ENCODE measurements around the gene KHDC3L. TPM values are rescaled to one million over a fixed set of nuclear protein-coding genes. Genes with fewer than 3 reads are reported as not detected.

Gene KHDC3L
- total RNA-seq, 1 experiment from 2014 or later, result 0.22 TPM

DNA sequence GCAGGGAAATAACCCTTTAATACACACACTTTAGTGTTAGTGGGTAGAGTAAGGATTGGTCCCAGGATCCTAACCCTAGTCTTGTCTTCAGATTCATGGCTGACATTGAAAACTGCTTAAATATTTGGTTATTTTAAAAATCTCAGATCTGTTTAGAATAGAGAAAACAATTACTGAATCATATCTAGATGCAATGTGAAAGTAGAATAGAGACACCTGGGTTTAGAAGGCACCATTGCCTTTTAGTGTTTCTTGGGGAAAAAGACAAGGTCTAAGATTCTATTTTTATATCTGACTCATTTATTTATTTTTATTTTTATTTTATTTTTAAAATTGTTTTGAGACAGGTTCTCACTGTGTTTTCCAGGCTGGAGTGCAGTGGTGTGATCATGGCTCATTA is 38.2 kb downstream of the KHDC3L start:
- no peak overlapping the region for H4K91ac ChIP-seq (ENCODE audit: insufficient read length, low read depth, low read length)
- H3K4me2 ChIP-seq (ENCODE audit: insufficient read depth, insufficient read length, low read length), result no peak overlapping the region
- H3K23ac ChIP-seq (ENCODE audit: insufficient read length, low read depth, low read length), result no peak overlapping the region
- Mint-ChIP-seq H3K27me3 (ENCODE audit: low read depth) (no peaks in the 10 kb centered on the region), H3K4me1 (peaks cover 0 to 4% of the 10 kb centered on the region in 2 experiments; a peak in 2 of 4 replicates), H3K36me3 (ENCODE audit: insufficient read depth in 1 of 3, low read depth in 3 of 3) (no peaks in the 10 kb centered on the region; a peak in 2 of 7 replicates), H3K4me3 (no peak overlapping the region), H3K27ac (no peak overlapping the region), H3K9me3 (no peaks in the 10 kb centered on the region; a peak in 1 of 5 replicates)
- H3K9ac ChIP-seq (ENCODE audit: extremely low read depth, insufficient read length, low read length), result no peak overlapping the region
- no peak overlapping the region for H3K56ac ChIP-seq (ENCODE audit: insufficient read length, low read depth, low read length)
- no peak overlapping the region for H4K8ac ChIP-seq (replicated peaks; ENCODE audit: insufficient read length, low read depth, low read length)
- H3K14ac ChIP-seq (ENCODE audit: insufficient read depth, low read length), result no peak overlapping the region
- H2BK15ac ChIP-seq (ENCODE audit: low read depth, low read length), result no peak overlapping the region
- H3K27ac ChIP-seq (ENCODE audit: insufficient read length, low read depth, low read length), result no peak overlapping the region
- no peaks in the 10 kb centered on the region for H4K20me1 ChIP-seq (ENCODE audit: control insufficient read depth, insufficient read depth, insufficient read length)
- H3K18ac ChIP-seq (ENCODE audit: insufficient read length, low read depth, low read length), result no peak overlapping the region
- H3K27me3 ChIP-seq (ENCODE audit: insufficient read depth, low read length), result no peaks in the 10 kb centered on the region
- H2AK5ac ChIP-seq (ENCODE audit: insufficient read length, low read length), result no peak overlapping the region
- H3K4ac ChIP-seq (ENCODE audit: low read depth, low read length), result no peak overlapping the region
- no peak overlapping the region for H3T11ph ChIP-seq (ENCODE audit: low read length)
- no peak overlapping the region for H2BK20ac ChIP-seq (ENCODE audit: low read depth, low read length, poor library complexity, severe bottlenecking)
- H3K4me1 ChIP-seq (ENCODE audit: insufficient read depth, low read length), result no peaks in the 10 kb centered on the region
- H3K79me1 ChIP-seq (ENCODE audit: insufficient read depth, low read depth, low read length, poor library complexity, severe bottlenecking), result no peaks in the 10 kb centered on the region
- TF ChIP-seq, protein P1, sequence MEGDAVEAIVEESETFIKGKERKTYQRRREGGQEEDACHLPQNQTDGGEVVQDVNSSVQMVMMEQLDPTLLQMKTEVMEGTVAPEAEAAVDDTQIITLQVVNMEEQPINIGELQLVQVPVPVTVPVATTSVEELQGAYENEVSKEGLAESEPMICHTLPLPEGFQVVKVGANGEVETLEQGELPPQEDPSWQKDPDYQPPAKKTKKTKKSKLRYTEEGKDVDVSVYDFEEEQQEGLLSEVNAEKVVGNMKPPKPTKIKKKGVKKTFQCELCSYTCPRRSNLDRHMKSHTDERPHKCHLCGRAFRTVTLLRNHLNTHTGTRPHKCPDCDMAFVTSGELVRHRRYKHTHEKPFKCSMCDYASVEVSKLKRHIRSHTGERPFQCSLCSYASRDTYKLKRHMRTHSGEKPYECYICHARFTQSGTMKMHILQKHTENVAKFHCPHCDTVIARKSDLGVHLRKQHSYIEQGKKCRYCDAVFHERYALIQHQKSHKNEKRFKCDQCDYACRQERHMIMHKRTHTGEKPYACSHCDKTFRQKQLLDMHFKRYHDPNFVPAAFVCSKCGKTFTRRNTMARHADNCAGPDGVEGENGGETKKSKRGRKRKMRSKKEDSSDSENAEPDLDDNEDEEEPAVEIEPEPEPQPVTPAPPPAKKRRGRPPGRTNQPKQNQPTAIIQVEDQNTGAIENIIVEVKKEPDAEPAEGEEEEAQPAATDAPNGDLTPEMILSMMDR (conservative IDR thresholded peaks at IDR 0.05), result no peak
- no peak overlapping the region for H2AFZ ChIP-seq (ENCODE audit: low read length)
- H2BK5ac ChIP-seq (ENCODE audit: insufficient read length, low read length), result no peak overlapping the region
- no peak overlapping the region for H4K5ac ChIP-seq (ENCODE audit: insufficient read length, low read depth, low read length)
- H2BK120ac ChIP-seq (ENCODE audit: low read depth, low read length, poor library complexity, severe bottlenecking), result no peak overlapping the region
- no peak for DNase-seq
- H3K9me3 ChIP-seq (ENCODE audit: control insufficient read depth, low read depth, low read length), result no peaks in the 10 kb centered on the region
- no peaks in the 10 kb centered on the region for H3K79me2 ChIP-seq (ENCODE audit: insufficient read depth, low read length)
- H2BK12ac ChIP-seq (ENCODE audit: insufficient read length, low read depth, low read length), result no peak overlapping the region
- no peaks in the 10 kb centered on the region for H3K23me2 ChIP-seq (ENCODE audit: insufficient read length, low read depth, low read length, poor library complexity, severe bottlenecking)
